ENCODE results near the gene NRXN3. TPM values are rescaled to one million over a fixed set of nuclear protein-coding genes. Genes with fewer than 3 reads are reported as not detected.
"Not testable (repeated sequence)": the region's sequence is repeated elsewhere in the genome, so short reads cannot be mapped to it uniquely, and the experiment has no call there.

The NRXN3 gene
- total and polyA plus RNA-seq, 4 donors: 21.9 to 73.4 (median 65.7) TPM

GRCh38 chr14:78543433-78543832 lies 373.3 kb downstream of the NRXN3 start:
- Histone ChIP-seq H3K36me3 (ENCODE audit: control insufficient read depth, insufficient read depth, low read length) (no peaks in the 10 kb centered on the region), H3K9me3 (ENCODE audit: control insufficient read depth, insufficient read depth, low read length) (no peaks in the 10 kb centered on the region), H3K4me3 (ENCODE audit: low read depth, low read length) (no peak overlapping the region), H3K27me3 (ENCODE audit: control insufficient read depth, insufficient read depth, low read length) (no peaks in the 10 kb centered on the region), H3K4me1 (ENCODE audit: control insufficient read depth, insufficient read depth, low read length) (no peaks in the 10 kb centered on the region), H3K27ac (ENCODE audit: low read depth, low read length) (no peak overlapping the region)
- WGBS (ENCODE audit: insufficient coverage): no CpG with 5 or more reads among the region's 1 CpG
- no peak for DNase-seq (ENCODE audit: low read depth in 4 of 6, low spot score in 6 of 6)

- H3K27ac ChIP-seq (ENCODE audit: low read depth, low read length): no peak overlapping the region
- DNase-seq (ENCODE audit: low read depth in 4 of 6, low spot score in 6 of 6): no peak
- H3K9me3 ChIP-seq (ENCODE audit: control insufficient read depth, insufficient read depth, low read length): no peaks in the 10 kb centered on the region
- H3K4me1 ChIP-seq (ENCODE audit: control insufficient read depth, insufficient read depth, low read length): peaks cover 3% of the 10 kb centered on the region
- no peaks in the 10 kb centered on the region for H3K36me3 ChIP-seq (ENCODE audit: control insufficient read depth, insufficient read depth, low read length)
- no CpG with 5 or more reads among the region's 3 CpGs for WGBS (ENCODE audit: insufficient coverage)
- H3K27me3 ChIP-seq (ENCODE audit: control insufficient read depth, insufficient read depth, low read length): no peaks in the 10 kb centered on the region
- H3K4me3 ChIP-seq (ENCODE audit: low read depth, low read length): no peak overlapping the region
Observed at GRCh38 chr14:78561074-78561473, 390.9 kb downstream of the NRXN3 start.

- 31% methylated on average over 6 of the region's 16 CpGs for WGBS (ENCODE audit: insufficient coverage)
- H3K4me1 ChIP-seq (ENCODE audit: control insufficient read depth, insufficient read depth, low read length): peaks cover 8% of the 10 kb centered on the region
- DNase-seq (ENCODE audit: low read depth in 4 of 6, low spot score in 6 of 6): peak; percentile 57 to 95 (median 78)
- H3K4me3 ChIP-seq (ENCODE audit: low read depth, low read length): peak overlapping the region; percentile 10
- H3K9me3 ChIP-seq (ENCODE audit: control insufficient read depth, insufficient read depth, low read length): no peaks in the 10 kb centered on the region
- H3K27me3 ChIP-seq (ENCODE audit: control insufficient read depth, insufficient read depth, low read length): no peaks in the 10 kb centered on the region
- no peaks in the 10 kb centered on the region for H3K36me3 ChIP-seq (ENCODE audit: control insufficient read depth, insufficient read depth, low read length)
- H3K27ac ChIP-seq (ENCODE audit: low read depth, low read length): peak overlapping the region; percentile 1
Observed at GRCh38 chr14:78566026-78566858, 396.1 kb downstream of the NRXN3 start.

GRCh38 chr14:78566859-78567172 lies 396.6 kb downstream of the NRXN3 start:
- Histone ChIP-seq H3K27me3 (ENCODE audit: control insufficient read depth, insufficient read depth, low read length) (no peaks in the 10 kb centered on the region), H3K4me3 (ENCODE audit: low read depth, low read length) (no peak overlapping the region)

GRCh38 chr14:78567343-78567742 lies 397.2 kb downstream of the NRXN3 start:
- DNase-seq (ENCODE audit: low read depth in 4 of 6, low spot score in 6 of 6): peak in 1 of 6 donors; percentile 8
- peaks cover 8% of the 10 kb centered on the region for H3K4me1 ChIP-seq (ENCODE audit: control insufficient read depth, insufficient read depth, low read length)
- no peaks in the 10 kb centered on the region for H3K27me3 ChIP-seq (ENCODE audit: control insufficient read depth, insufficient read depth, low read length)
- WGBS (ENCODE audit: insufficient coverage): 93% methylated on average over 2 of the region's 4 CpGs
- no peak overlapping the region for H3K4me3 ChIP-seq (ENCODE audit: low read depth, low read length)
- H3K36me3 ChIP-seq (ENCODE audit: control insufficient read depth, insufficient read depth, low read length): no peaks in the 10 kb centered on the region
- no peaks in the 10 kb centered on the region for H3K9me3 ChIP-seq (ENCODE audit: control insufficient read depth, insufficient read depth, low read length)
- H3K27ac ChIP-seq (ENCODE audit: low read depth, low read length): no peak overlapping the region

More at GRCh38 chr14:78566859-78567172, 396.6 kb downstream of the NRXN3 start:
- Histone ChIP-seq H3K36me3 (ENCODE audit: control insufficient read depth, insufficient read depth, low read length) (no peaks in the 10 kb centered on the region), H3K27ac (ENCODE audit: low read depth, low read length) (no peak overlapping the region), H3K9me3 (ENCODE audit: control insufficient read depth, insufficient read depth, low read length) (no peaks in the 10 kb centered on the region), H3K4me1 (ENCODE audit: control insufficient read depth, insufficient read depth, low read length) (peaks cover 8% of the 10 kb centered on the region)
- no peak for DNase-seq (ENCODE audit: low read depth in 4 of 6, low spot score in 6 of 6)

- not testable (repeated sequence) for DNase-seq (ENCODE audit: low read depth in 4 of 6, low spot score in 6 of 6)
Observed at GRCh38 chr14:78573736-78574135, 403.6 kb downstream of the NRXN3 start.

GRCh38 chr14:78576437-78577166 lies 406.4 kb downstream of the NRXN3 start:
- DNase-seq (ENCODE audit: low read depth in 4 of 6, low spot score in 6 of 6): no peak
- Histone ChIP-seq H3K4me3 (ENCODE audit: low read depth, low read length) (no peak overlapping the region), H3K36me3 (ENCODE audit: control insufficient read depth, insufficient read depth, low read length) (no peaks in the 10 kb centered on the region), H3K9me3 (ENCODE audit: control insufficient read depth, insufficient read depth, low read length) (peaks cover 2% of the 10 kb centered on the region), H3K4me1 (ENCODE audit: control insufficient read depth, insufficient read depth, low read length) (no peaks in the 10 kb centered on the region), H3K27ac (ENCODE audit: low read depth, low read length) (no peak overlapping the region), H3K27me3 (ENCODE audit: control insufficient read depth, insufficient read depth, low read length) (no peaks in the 10 kb centered on the region)
- WGBS (ENCODE audit: insufficient coverage): 93% methylated on average over 3 of the region's 5 CpGs

More at GRCh38 chr14:78573736-78574135, 403.6 kb downstream of the NRXN3 start:
- H3K27ac ChIP-seq (ENCODE audit: low read depth, low read length); H3K4me1 ChIP-seq (ENCODE audit: control insufficient read depth, insufficient read depth, low read length); H3K9me3 ChIP-seq (ENCODE audit: control insufficient read depth, insufficient read depth, low read length); H3K36me3 ChIP-seq (ENCODE audit: control insufficient read depth, insufficient read depth, low read length); H3K27me3 ChIP-seq (ENCODE audit: control insufficient read depth, insufficient read depth, low read length); H3K4me3 ChIP-seq (ENCODE audit: low read depth, low read length): not testable (repeated sequence)
- WGBS (ENCODE audit: insufficient coverage): 95% methylated on average over 3 of the region's 3 CpGs

- no peaks in the 10 kb centered on the region for H3K36me3 ChIP-seq (ENCODE audit: control insufficient read depth, insufficient read depth, low read length)
- H3K4me1 ChIP-seq (ENCODE audit: control insufficient read depth, insufficient read depth, low read length): no peaks in the 10 kb centered on the region
- no peak for DNase-seq (ENCODE audit: low read depth in 4 of 6, low spot score in 6 of 6)
- H3K4me3 ChIP-seq (ENCODE audit: low read depth, low read length): no peak overlapping the region
- 48% methylated on average over 3 of the region's 5 CpGs for WGBS (ENCODE audit: insufficient coverage)
- no peaks in the 10 kb centered on the region for H3K27me3 ChIP-seq (ENCODE audit: control insufficient read depth, insufficient read depth, low read length)
- H3K27ac ChIP-seq (ENCODE audit: low read depth, low read length): no peak overlapping the region
- H3K9me3 ChIP-seq (ENCODE audit: control insufficient read depth, insufficient read depth, low read length): no peaks in the 10 kb centered on the region
Observed at GRCh38 chr14:78581229-78581628, 411.1 kb downstream of the NRXN3 start.

GRCh38 chr14:78586681-78587080 lies 416.5 kb downstream of the NRXN3 start:
- Histone ChIP-seq H3K36me3 (ENCODE audit: control insufficient read depth, insufficient read depth, low read length) (no peaks in the 10 kb centered on the region), H3K9me3 (ENCODE audit: control insufficient read depth, insufficient read depth, low read length) (no peaks in the 10 kb centered on the region), H3K27me3 (ENCODE audit: control insufficient read depth, insufficient read depth, low read length) (no peaks in the 10 kb centered on the region), H3K4me3 (ENCODE audit: low read depth, low read length) (no peak overlapping the region), H3K27ac (ENCODE audit: low read depth, low read length) (no peak overlapping the region), H3K4me1 (ENCODE audit: control insufficient read depth, insufficient read depth, low read length) (peaks cover 3% of the 10 kb centered on the region)
- WGBS (ENCODE audit: insufficient coverage): 93% methylated on average over 2 of the region's 6 CpGs
- DNase-seq (ENCODE audit: low read depth in 4 of 6, low spot score in 6 of 6): no peak

GRCh38 chr14:78588906-78589305 lies 418.7 kb downstream of the NRXN3 start:
- Histone ChIP-seq H3K4me1 (ENCODE audit: control insufficient read depth, insufficient read depth, low read length) (peaks cover 3% of the 10 kb centered on the region), H3K4me3 (ENCODE audit: low read depth, low read length) (no peak overlapping the region), H3K27me3 (ENCODE audit: control insufficient read depth, insufficient read depth, low read length) (no peaks in the 10 kb centered on the region), H3K9me3 (ENCODE audit: control insufficient read depth, insufficient read depth, low read length) (no peaks in the 10 kb centered on the region), H3K36me3 (ENCODE audit: control insufficient read depth, insufficient read depth, low read length) (no peaks in the 10 kb centered on the region), H3K27ac (ENCODE audit: low read depth, low read length) (no peak overlapping the region)
- peak in 1 of 6 donors; percentile 89 for DNase-seq (ENCODE audit: low read depth in 4 of 6, low spot score in 6 of 6)
- 32% methylated on average over 2 of the region's 3 CpGs for WGBS (ENCODE audit: insufficient coverage)
